ENCODE data around the gene TGFBR3.

Gene TGFBR3

GRCh38 chr1:91752324-91752723 lies 133.6 kb downstream of the TGFBR3 start:
- no peak for TF ChIP-seq CTCF (IDR thresholded peaks at IDR 0.05; ENCODE audit: low read depth, low read length)
- no peak overlapping the region for H3K4me3 ChIP-seq (replicated peaks in 1 of 2; ENCODE audit: low read depth in 2 of 2, low read length in 2 of 2)
- no peak for DNase-seq (ENCODE audit: low read depth in 2 of 2)

GRCh38 chr1:91751275-91751674 lies 134.7 kb downstream of the TGFBR3 start:
- peak; percentile 53 to 90 for DNase-seq (ENCODE audit: low read depth in 2 of 2)
- no peak for TF ChIP-seq CTCF (IDR thresholded peaks at IDR 0.05; ENCODE audit: low read depth, low read length)
- H3K4me3 ChIP-seq (replicated peaks in 1 of 2; ENCODE audit: low read depth in 2 of 2, low read length in 2 of 2), result no peak overlapping the region

GRCh38 chr1:91750398-91750996 lies 135.5 kb downstream of the TGFBR3 start:
- H3K4me3 ChIP-seq (replicated peaks in 1 of 2; ENCODE audit: low read depth in 2 of 2, low read length in 2 of 2), result no peak overlapping the region
- no peak for TF ChIP-seq CTCF (IDR thresholded peaks at IDR 0.05; ENCODE audit: low read depth, low read length)
- DNase-seq (ENCODE audit: low read depth in 2 of 2), result peak; percentile 40 to 42

- no peak for DNase-seq (ENCODE audit: low read depth in 2 of 2)
- no peak overlapping the region for H3K4me3 ChIP-seq (replicated peaks in 1 of 2; ENCODE audit: low read depth in 2 of 2, low read length in 2 of 2)
- no peak for TF ChIP-seq CTCF (IDR thresholded peaks at IDR 0.05; ENCODE audit: low read depth, low read length)
Measured at GRCh38 chr1:91749788-91750231, 136.1 kb downstream of the TGFBR3 start.

- no peak for DNase-seq (ENCODE audit: low read depth in 2 of 2)
- no peak for TF ChIP-seq CTCF (IDR thresholded peaks at IDR 0.05; ENCODE audit: low read depth, low read length)
- H3K4me3 ChIP-seq (replicated peaks in 1 of 2; ENCODE audit: low read depth in 2 of 2, low read length in 2 of 2), result no peak overlapping the region
Measured at GRCh38 chr1:91747666-91748065, 138.3 kb downstream of the TGFBR3 start.

GRCh38 chr1:91746728-91747338 lies 139.1 kb downstream of the TGFBR3 start:
- no peak for TF ChIP-seq CTCF (IDR thresholded peaks at IDR 0.05; ENCODE audit: low read depth, low read length)
- no peak for DNase-seq (ENCODE audit: low read depth in 2 of 2)
- H3K4me3 ChIP-seq (replicated peaks in 1 of 2; ENCODE audit: low read depth in 2 of 2, low read length in 2 of 2), result no peak overlapping the region

All from cardiac fibroblast (primary cell).